ENCODE measurements around the gene AIG1.

GRCh38 chr6:143197377-143197776 lies 136.7 kb downstream of the AIG1 start:
- TF ChIP-seq CTCF (IDR thresholded peaks at IDR 0.05) = no peak
- TF ChIP-seq EP300 (IDR thresholded peaks at IDR 0.05) = no peak
- no peak for TF ChIP-seq POLR2A (IDR thresholded peaks at IDR 0.05)
- TF ChIP-seq POLR2AphosphoS5 (IDR thresholded peaks at IDR 0.05) = no peak
